Stimulated activated CD8-positive, alpha-beta memory T cell treated with anti-CD3 and anti-CD28 coated beads, Interleukin-12 subunit alpha, Interleukin-12 subunit beta, amount 100 ng/mL, for 24 hours (primary cell): ENCODE results near the gene SLC4A11.

Source experiments
- DNase-seq: peaks from one replicate; pipeline ENCODE4 v3.0.0-alpha.2; 2020; ENCODE audit errors: extremely low read depth

The SLC4A11 gene

GRCh38 chr20:3239026-3239866 is at the start of gene SLC4A11:
SLC4A11 (minus strand) TSS chr20:3239190; CDS start chr20:3239137, 53 bp downstream.
- DNase-seq: no peak

DNA sequence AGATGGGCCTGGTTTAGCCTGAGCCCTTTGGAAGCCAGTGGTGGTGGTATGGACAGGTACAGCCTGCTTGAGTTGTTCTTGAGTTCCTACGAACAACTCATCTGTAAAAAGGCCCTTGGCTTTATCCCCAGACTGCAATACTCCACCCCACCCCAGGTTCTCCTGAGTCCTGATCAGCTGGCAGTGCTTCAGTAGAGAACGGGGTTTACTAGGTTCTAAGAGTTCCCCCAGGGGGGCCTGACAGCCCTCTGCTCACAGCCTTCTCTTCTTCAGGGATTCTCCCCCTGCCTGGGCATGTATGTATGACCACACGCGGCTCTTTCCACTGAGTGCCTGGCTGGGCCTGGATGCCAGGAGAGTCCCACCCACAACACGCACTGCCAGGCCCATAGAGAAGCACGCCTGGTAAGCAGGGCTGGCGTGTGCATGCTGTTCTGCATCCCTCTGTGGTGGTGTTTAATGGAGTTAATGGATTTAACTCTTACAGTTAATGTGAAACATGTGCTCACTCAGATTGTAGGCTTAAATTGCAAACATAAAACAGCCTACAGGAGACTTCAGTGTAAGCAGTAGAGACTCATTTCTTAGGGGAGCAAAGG is 44.3 kb upstream of the SLC4A11 start:
- DNase-seq: no peak

GRCh38 chr20:3282271-3283221 is 43.6 kb upstream of the SLC4A11 start:
- DNase-seq: no peak

DNA sequence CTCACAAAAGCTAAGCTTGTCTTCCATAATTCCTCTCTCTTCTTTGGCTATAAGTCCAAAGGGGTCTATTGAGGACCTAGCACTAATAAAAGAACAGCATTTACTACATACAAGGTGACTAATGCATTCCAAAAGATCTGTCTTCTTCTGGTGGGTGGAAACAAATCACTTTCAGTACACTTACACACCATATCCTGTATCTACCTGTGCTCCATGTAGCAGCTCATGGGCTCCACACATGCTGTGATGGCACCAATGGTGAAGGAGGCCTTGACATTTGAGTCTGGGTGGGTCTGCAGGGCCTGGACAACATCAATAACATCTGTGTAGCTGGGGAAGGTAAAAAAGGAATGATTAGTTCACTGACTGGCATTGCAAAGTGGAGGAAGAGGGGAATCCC is 42.4 kb upstream of the SLC4A11 start:
- DNase-seq: no peak

- no peak for DNase-seq
Measured at GRCh38 chr20:3279761-3280160, 40.8 kb upstream of the SLC4A11 start.

- no peak for DNase-seq
Measured at GRCh38 chr20:3277686-3278465, 38.9 kb upstream of the SLC4A11 start.

GRCh38 chr20:3276680-3277015 is 37.7 kb upstream of the SLC4A11 start:
- no peak for DNase-seq

DNA sequence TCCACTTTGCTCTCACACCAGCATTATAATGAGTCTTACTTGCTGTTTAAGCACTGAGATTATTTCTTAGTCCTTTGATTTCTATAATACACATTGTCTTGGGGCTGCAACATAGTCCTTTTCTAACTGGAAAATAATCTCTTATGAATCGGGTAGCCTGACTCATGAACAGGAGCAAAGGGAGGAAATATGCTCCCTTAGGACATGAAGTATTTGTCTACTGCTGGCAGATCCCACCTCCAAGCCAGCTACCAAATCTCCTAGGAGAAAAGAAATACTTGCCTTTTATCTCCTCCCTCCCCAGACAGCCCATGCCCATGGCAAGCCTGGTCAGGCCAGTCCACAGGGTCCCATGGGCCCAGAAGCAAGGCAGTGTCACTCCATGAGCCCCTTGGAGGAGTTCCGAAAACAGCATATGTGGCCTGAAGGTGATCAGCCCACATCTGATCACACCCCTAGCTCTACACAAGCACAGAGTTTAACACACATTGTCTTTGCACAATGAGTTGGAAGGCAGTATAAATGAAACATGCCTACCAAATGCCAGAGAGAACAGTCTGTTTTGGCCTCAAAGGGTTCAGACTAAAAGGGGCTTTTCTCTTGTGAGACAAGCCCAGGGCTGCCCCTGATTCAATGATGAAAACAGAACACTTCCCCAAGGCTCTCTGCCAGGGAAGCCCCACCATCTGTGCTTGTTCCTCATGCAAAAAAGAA is 37.1 kb upstream of the SLC4A11 start:
- no peak for DNase-seq

DNA sequence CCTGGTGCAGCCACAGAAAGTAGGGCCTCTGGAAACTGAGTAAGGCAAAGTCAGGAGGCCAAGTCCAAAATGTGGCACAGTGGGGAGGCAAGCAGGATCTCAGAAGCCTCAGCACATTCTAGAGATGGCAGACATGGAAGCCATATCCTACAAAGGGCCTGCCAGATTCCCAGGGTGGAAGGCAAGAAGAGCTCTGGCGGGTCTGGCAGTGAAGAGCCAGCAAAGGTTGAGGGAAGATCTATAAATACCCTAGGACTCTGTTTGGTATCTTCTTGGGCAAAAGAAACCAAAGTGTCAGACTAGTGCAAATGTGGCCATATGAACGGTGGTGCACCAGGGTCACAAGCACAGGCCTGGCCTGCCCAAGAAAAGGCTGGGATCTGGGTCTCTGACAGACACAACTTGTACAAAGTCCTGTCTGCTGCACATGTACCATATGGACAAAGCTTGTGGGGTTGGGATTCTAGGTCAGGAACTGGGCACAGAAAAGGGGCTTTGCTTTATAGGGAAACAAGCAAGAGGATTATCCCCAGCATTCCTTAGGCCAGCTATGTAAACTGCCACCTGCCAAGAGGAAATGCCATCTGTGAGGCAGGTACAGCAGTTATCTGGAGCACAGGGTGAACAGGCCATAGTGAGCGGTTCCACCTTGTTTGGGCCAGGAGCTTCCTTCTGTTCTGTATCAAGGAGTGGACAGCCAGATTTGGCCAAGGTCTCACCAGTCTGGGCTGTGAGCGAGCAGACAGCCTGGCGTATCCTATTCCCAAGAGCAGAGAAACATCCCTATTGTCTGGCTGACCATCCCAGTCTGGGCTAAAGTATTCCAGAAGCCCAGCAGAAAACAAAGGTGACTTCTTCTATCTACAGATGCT is 36.3 kb upstream of the SLC4A11 start:
- DNase-seq: no peak

DNA sequence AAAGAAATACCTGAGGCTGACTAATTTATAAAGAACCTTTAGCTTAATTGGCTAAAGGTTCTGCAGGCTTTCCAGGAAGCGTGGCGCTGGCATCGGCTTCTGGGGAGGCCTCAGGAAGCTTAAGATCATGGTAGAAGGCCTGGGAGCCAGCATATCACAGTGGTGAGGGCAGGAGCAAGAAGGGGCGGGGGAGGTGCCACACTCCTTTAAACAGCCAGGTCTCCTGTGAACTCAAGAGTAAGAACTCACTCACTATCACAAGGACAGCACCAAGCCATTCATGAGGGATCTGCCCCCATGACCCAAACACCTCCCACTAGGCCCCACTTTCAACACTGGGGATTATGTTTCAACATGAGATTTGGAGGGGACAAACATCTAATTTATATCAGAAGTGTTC is 34.4 kb upstream of the SLC4A11 start:
- DNase-seq: no peak

DNA sequence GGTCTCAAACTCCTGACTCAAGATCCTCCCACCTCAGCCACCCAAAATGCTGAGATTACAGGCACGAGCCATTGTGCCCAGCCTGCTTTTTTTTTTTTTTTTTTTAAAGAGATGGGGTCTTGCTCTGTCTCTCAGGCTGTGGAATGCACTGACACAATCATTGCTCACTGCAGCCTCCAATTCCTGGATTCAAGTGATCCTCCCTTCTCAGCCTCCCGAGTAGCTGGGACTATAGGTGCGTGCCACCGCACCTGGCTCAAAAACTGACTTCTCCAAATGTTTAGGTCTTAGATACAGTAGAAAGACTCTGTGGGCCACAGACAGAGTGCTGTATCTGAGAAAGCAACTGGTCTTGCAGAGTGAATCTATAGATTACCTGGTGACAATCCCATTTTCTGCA is 31.1 kb upstream of the SLC4A11 start:
- no peak for DNase-seq

- DNase-seq: no peak
Measured at GRCh38 chr20:3262566-3262965, 23.6 kb upstream of the SLC4A11 start.

- DNase-seq: no peak
Measured at GRCh38 chr20:3258429-3258828, 19.4 kb upstream of the SLC4A11 start.

- DNase-seq: no peak
Measured at GRCh38 chr20:3255728-3256127, 16.7 kb upstream of the SLC4A11 start.

GRCh38 chr20:3251806-3252205 is 12.8 kb upstream of the SLC4A11 start:
- no peak for DNase-seq

DNA sequence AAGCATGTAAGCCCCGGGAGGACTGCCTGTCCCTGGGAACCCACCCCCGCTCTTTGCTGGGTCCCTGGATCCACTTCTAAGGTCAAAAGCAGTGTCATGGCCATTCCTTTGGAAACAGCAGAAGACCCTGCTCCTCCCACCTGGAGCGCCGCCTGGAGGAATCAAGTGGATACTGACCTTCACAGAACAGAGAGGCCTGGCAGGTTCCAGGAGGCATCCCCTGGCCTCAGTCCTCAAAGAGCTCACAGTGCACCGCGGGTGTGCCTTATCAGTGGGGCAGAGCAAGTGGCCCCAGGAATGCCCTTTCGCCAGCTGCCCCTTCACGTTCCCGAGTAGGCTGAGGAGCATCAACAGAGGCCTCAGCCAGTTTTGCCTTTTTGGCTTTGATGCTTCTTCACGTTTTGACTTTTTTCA is 11.1 kb upstream of the SLC4A11 start:
- DNase-seq: no peak

DNA sequence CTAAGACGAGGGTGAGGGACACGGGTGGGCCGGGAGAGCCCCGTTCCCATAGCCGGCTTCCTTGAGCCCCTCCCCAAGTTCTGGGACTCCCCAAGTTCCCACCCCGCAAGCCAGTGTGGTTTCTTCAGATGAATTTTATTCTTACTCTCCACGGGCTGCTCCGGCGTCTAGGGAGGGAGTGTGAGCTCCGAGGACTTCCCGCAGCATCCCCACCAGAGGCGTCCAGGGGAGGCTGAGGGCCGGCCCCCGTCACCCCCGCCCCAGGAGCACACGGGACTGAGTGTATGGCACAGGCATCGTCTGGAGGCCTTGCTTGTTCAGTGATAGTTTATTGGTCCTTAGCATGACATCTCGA is 10.0 kb upstream of the SLC4A11 start:
- DNase-seq: no peak

- DNase-seq: no peak
Measured at GRCh38 chr20:3248167-3248992, 9.4 kb upstream of the SLC4A11 start.

GRCh38 chr20:3247638-3248037 is 8.6 kb upstream of the SLC4A11 start:
- no peak for DNase-seq
